GM18511 (cell line): ENCODE measurements around the gene NEDD4L.
"Not testable (repeated sequence)": the region's sequence is repeated elsewhere in the genome, so short reads cannot be mapped to it uniquely, and the experiment has no call there.

ENCODE experiments used
- ATAC-seq: cut with Tn5 transposase; IDR thresholded peaks from one replicate; pipeline ENCODE4 v1.9.1; 2021; ENCODE audit warnings: mild to moderate bottlenecking, moderate library complexity; ENCODE audit not compliant: unreplicated experiment

NEDD4L gene

DNA sequence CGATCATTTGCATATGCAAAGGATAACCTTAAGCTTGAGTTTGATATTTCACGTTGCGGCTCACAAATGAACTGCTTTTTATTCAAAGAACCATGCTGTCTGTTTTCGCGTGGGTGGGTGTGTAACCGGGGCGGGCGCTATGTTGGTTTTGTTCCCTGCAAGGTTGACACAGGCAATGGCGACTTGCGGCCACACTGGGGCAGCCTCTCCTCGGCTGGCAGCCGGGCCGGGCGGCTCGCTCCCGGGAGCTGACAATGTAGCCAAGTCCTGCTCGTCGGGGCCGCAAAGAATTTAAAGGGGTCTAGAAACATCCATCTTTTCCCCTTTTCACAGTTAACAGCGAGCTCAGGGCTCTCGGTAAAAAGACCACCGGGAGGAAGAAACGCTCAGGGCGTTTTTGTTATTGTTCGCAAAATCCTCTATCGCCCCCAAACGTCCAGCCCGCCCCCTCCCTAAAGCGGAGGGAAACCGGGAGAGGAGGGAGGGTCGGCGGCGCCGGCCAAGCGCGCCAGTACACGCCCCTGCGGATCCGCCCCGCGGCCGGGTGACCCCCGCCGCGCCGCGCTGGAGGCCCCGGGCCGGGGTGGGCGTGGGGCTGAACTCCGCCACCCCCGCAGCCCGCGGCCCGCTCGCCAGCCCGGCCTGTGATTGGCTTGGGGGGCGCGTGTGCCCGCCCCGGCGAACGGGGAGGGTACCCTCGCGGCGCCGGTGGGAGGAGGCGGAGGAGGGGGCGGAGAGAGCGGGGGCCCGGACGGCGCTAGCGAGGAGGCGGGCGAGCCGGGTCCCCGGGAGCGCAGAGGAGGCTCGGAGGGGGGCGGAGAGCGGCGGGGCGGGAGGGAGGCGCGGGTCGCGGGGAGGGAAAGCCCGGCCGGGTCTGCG is at the start of gene NEDD4L:
NEDD4L (plus strand) TSS at position 736 of the 879 bp plus-strand sequence. CDS start 435 bp downstream, outside the sequence.
- ATAC-seq = peak; percentile 80

DNA sequence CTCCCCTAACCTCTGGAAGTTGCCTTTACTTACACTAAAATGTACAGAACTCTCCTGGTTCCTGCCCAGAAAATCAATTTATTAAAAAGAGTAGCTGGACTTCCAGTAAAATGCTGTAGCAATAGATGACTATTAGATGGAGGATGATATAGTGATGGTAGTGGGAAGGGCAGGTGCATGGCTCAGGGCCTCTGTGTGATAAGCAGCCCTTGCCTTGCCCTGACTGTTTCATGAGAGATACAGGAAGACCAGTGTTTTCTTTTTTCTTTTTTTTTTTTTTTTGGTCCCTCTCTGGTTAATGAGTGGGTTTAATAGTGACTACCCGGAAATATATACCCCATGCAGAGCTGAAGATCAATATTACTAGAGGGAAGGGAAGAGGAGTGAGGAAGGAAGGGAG is 48.7 kb upstream of the NEDD4L start:
- no peak for ATAC-seq

DNA sequence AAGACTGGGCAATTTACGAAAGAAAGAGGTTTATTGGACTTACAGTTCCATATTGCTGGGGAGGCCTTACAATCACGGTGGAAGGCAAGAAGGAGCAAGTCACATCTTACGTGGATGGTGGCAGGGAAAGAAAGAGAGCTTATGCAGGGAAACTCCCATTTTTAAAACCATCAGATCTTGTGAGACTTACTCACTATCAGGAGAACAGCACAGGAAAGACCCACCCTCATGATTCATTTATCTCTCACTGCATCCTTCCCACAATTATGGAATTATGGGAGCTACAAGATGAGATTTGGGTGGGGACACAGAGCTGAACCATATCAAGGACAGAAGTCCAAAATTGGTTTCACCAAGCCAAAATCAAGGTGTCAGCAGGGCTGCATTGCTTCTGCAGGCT is 47.1 kb upstream of the NEDD4L start:
- ATAC-seq = not testable (repeated sequence)

DNA sequence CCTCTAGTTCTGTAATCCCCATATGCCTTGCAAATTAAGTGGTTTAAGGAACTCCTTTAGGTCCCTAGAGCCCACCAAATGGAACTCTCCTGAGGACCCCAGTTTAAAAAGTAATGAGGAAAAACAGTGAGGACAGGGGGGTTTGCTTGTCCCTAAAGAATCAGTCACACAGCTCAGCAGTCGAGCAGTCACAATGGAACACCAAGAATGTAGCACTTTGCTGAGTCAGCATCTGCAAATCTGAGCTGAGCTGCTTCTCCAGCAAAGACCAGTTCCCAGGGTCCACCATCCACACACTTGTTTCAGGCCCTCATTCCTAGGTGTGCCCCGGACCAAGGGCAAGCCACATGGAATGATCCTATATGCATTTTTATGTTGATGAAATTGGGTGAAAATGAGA is 46.2 kb upstream of the NEDD4L start:
- no peak for ATAC-seq

DNA sequence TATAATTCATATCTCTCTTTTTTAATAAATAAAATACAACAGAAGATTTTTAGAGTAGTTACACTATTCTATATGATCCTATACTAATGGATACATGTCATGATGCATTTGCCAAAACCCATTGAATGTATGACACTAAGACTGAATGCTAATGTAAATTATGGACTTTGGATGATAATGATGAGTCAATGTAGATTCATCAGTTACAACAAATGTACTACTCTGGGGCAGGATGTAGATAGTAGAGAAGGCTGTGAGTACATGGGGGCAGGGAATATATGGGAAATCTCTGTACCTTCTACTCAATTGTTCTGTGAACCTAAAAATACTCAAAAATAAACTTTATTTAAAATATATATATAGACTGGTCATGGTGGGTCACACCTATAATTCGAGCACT is 45.6 kb upstream of the NEDD4L start:
- no peak for ATAC-seq

DNA sequence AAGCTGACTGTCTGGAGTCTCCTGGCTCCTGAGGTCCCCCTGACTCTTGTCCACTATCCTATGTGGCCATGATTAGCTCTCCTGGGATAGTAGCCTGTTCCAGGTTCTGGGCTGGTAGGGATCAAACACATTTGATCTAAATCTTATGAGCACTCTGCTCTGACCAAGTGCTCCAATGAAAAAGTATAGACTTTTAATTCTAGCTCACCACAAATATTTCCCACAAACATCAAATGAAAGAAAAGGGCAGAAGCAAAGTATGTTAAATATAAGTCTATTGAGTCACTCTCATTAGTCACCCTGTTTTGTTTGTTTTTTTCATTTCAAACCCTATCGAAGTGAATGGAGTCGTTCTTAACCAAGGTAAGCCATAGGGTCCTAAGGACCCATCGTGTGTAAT is 39.7 kb upstream of the NEDD4L start:
- ATAC-seq = no peak

DNA sequence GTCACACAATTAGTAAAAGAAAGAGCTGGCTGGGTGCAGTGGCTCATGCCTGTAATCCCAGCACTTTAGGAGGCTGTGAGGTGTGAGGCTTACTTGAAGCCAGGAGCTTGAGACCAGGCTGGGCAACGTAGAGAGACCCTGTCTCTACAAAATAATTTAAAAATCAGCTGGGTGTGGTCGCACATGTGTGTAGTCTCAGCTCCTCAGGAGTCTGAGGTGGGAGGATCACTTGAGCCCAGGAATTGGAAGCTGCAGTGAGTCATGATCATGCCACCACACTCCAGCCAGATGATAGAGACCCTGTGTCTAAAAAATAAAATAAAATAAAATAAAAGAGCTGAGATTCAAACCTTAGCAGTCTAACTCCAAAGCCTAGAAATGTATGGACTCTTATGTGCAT is 39.0 kb upstream of the NEDD4L start:
- no peak for ATAC-seq

DNA sequence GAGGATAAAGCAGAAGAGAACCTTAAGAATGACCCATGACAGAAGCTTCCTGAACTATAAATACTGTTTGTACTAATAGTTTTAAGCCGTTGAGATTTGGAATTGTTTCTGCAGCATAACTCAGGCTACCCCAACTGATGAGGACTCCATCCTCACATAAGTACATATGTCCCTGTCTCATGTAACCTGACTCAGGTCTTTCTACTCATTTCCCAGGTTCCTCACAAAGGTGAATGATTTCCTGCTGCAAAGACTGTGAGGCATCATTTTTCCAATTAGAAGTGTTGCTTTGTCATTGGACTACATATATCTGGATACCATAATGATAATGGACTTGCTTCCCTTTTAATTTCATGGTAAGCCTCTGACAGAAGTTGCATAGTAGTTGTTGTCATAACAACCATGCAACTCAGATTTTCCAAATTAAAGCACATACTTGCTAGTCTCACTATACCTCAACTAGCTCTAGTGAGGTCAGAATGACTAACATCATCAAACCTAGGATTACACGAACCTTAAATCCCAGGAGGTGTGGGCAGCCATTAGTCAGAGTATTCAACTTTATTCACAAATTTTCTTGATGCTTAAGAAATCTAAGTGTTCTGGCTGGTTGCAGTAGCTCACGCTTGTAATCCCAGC is 38.0 kb upstream of the NEDD4L start:
- ATAC-seq = no peak

DNA sequence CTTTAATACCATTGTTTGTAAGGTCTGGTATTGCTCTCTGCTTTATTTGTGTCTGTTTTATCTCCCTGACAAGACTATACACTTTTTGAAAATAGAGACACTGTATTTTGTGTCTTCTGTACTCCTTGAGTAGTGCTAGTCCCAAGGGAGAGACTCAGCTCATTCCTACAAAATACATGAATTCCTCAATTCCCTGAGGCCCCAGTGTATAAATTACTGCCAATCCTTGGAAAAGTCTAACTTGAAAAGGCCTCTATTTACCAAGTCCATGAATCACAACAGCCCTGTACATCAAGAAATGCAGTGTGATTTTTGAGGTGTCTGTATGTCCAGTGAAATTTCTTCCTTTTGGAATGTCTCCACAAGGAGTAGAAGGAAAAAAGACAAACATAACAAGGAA is 34.9 kb upstream of the NEDD4L start:
- no peak for ATAC-seq

DNA sequence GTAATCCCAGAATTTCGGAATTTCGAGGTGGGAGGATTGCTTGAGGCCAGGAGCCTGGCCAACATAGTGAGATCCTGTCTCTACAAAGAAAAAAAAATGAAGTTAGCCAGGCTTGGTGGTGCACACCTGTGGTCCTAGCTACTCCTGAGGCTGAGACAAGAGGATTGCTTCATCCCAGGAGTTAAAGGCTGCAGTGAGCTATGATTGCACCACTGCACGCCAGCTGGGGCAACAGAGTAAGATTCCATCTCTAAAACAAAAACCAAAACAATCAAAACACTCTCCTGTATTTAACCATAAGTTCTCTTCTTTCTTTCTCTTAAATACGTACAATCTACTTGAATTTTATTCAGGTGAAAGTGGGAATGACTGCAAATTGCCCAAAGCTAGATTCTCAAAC is 33.8 kb upstream of the NEDD4L start:
- ATAC-seq = no peak

DNA sequence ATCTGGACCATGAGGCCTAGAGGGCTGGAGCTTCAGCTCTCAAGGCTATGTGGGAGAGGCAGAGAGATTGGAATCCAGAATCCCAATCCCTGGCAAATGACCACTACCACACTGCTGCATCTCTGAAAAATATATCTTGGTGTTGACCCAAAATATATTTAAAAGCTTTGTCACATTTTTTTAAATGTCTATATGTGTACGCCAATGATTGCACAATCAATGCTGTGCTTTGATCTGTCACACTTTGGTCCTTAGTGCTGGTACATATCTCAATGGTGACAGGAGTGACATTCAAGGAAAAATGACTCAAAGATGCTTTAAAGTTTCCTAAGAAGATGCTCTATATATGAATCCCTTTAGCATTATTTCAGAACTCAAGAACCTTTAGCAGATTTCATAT is 31.7 kb upstream of the NEDD4L start:
- ATAC-seq = no peak

DNA sequence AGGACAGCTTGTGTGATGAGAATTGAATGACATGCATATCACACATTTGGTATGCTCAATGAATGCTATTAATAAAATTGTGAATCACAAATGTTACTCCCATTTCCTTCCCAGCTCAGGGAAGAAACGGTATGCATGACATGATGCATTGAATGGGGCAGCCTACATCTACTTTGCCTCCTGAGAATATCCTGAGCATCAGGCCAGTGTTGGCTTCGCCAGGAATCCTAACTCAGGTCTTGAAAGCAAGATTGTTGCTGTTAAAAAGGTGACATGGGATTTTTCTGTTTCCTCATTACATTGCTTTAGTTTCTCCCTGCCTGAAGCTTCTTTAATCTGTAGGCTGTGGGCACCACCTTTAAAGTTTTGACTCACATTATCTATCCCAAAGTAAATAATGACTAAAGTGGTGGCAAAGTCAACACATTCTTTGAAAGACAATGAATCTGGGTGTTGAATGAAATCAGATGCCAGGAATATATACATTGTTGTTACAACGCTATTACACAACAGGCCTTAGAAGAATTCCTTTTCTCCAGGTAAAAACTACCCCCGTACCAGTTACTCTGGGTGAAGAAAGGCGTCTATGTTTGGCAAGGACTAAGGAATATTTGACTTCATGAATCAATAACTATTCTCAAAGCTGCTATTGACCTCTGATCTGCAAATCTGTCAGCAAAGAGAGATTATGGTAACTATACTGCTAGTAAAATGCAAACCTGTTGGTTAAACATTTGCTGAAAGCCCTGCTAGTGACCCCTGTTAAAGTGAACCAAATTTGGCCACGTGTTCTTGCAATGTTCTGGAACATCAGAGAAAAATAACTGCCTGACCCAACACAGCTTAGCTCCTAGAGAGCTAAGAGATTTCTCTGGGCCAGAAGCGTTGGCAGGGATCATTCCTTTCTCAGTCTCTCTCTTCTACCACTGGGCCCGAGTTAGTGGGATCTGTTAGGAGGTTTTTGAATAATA is 30.5 kb upstream of the NEDD4L start:
- ATAC-seq = no peak

DNA sequence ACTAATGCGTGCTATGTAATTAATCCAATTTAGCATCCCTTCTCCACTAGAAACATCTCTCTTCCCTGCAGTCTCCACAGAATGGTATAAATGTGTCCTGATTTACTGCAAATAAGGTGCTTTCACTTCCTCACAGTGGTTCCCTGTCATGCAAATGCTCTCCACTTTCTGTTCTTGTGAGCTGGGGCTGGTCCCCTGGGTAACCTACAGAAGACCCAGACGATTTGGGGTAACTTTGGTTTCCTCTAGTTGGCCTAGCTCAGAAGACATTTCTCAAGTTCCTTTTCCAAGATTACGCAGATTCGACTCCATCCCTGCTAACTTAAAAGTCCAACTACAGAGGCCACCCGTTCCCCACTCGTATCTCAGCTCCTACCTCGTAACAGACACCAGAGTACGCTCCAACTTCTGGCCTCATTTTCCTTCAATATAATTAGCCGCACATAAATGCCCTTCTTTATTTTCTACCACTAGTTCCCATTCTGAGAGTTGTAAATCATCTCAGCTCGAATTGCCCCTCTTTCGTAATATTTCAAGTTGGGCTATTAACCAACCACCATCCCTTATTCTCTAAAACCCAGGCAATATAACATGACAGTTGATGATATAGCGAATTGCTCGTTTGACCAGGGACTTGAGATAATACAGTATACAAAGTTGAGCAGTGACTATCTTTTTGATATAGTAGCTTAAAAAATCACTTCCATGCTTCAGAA is 28.8 kb upstream of the NEDD4L start:
- ATAC-seq = peak; percentile 100

DNA sequence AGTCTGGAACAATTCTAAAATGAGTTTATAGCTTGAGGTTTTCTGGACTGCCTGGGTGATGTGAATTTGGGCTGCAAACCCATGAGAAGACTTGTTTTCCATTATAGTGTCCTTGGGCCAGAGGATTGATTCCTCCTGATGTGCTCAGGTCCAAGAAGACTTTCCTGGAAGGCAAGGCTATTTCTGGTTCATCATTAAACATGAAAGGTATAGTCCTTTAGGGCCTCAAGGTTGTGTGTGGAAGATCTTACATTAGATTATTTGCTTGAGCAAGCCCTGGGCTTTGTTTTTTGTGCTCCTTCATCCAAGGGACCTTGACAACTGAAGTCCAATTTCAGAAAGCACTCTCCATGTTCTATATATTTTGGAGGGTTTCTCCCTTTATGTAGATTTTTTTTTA is 26.8 kb upstream of the NEDD4L start:
- no peak for ATAC-seq

DNA sequence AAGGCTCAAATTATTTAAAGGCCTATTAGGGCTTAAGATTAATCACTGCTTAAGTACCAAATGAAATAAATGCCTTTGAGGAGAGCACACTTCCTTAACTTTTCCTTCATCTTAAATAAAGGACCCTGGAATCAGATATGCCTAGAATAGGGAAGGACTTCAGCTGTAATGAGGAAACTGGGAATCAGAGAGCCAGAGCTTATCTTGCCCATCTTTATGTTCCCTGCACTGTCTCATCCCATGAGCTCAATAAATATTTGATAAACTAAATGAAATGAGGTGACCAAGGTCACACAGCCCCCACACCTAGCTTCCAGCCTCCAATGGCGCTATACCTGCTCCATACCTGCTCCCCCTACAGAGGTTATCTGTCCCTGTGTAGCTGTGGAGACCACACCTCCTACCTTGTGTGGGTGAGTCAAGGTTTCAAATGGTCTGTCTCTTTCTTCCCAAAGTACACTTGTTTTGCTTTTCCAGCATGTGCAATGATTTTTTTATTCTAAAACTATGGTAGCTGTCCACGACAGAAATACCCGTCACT is 23.4 kb upstream of the NEDD4L start:
- no peak for ATAC-seq

DNA sequence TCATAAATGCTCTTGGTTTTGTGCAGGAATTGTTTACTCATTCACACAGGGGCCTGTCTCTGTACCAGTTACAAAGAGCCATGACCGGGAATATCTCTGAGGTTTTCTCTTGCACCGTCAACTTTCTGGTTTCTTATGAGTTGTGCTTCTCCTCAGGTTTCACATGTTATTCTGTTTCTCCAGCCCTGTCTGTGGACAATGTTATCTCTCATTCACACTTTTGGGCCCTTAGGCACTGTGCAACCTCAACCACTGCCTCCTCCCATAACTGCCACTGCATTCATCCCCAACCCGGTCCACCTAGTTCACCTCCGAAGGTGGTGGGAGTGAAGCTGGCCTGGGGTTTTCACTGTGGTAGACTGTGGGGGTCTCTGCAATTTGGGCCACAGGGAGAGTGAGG is 22.5 kb upstream of the NEDD4L start:
- no peak for ATAC-seq

DNA sequence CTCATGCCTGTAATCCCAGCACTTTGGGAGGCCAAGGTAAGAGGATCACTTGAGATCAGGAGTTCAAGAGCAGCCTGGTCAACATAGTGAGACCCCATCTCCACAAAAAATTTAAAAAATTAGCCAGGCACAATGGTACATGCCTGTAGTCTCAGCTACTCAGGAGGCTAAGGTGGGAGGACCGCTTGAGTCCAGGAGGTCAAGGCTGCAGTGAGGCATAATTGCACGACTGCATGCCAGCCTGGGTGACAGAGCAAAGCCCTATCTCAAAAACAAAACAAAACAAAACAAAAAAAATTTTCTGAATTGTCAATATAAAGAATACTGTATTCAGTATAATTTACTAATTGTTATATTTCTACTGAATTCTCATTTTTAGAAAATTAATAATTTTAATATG is 20.9 kb upstream of the NEDD4L start:
- no peak for ATAC-seq

DNA sequence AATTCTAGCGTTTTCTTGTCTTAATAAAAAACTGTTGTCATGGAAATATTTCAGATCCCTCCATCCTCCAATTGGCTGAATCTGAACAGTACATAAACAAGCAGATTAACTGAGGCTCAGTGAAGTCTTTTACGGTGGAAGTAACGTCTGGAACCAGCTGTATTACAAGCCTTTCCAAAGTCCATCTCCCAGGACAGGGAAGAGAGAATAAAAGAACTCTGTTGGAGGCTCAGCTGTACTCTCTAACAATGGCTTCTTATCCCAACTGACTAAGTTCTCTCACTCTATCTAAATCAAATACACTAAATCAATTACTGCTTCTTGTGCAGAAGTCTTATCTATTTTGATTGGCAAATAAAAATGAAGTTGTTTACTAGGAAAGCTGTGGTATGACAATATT is 19.9 kb upstream of the NEDD4L start:
- ATAC-seq = no peak

DNA sequence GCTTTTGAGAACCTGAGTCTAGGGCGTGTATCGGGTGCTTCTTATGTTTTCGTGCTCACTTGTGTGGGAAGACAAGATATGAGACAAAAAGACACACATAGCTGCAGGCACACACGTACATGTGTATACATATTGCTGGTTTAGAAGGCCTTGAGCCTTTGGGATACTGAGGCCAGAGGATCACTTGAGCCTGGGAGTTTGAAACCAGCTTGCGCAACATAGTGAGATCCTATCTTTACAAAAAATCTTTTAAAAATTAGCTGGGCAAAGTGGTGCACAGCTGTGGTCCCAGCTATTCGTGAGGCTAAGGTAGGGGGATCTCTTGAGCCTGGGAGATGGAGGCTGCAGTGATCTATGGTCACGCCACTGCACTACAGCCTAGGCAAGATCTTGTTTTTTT is 18.8 kb upstream of the NEDD4L start:
- no peak for ATAC-seq

DNA sequence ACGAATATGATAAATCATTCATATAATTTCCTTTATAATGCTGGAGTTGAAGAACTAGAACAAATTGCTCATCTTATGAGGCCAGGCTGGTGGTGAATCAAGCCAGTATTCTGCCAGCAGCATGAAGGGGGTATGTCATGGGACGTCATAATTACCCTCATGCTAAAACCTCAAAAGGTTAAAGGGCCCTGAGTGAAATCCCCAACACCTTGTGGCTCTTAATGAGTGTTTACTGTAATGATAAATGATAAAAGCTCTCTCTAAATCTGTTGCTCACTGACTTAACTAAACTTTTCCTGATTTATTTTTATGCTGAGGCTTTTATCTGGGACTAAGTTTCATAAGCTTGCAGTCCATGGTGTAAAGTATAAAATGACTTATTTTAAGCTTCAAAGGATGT is 18.3 kb upstream of the NEDD4L start:
- no peak for ATAC-seq
